ENCODE measurements around the gene RARRES2.

RARRES2 gene

GRCh38 chr7:150374026-150374425 is 32.6 kb upstream of the RARRES2 start:
- TF ChIP-seq CTCF (IDR thresholded peaks at IDR 0.05) = no peak

GRCh38 chr7:150373049-150373801 is 31.8 kb upstream of the RARRES2 start:
- TF ChIP-seq CTCF (IDR thresholded peaks at IDR 0.05) = no peak

GRCh38 chr7:150372271-150373048 is 31.0 kb upstream of the RARRES2 start:
- no peak for TF ChIP-seq CTCF (IDR thresholded peaks at IDR 0.05)

- no peak for TF ChIP-seq CTCF (IDR thresholded peaks at IDR 0.05)
Measured at GRCh38 chr7:150371996-150372270, 30.5 kb upstream of the RARRES2 start.

- TF ChIP-seq CTCF (IDR thresholded peaks at IDR 0.05) = no peak
Measured at GRCh38 chr7:150371131-150371995, 29.9 kb upstream of the RARRES2 start.

- no peak for TF ChIP-seq CTCF (IDR thresholded peaks at IDR 0.05)
Measured at GRCh38 chr7:150370612-150371071, 29.2 kb upstream of the RARRES2 start.

GRCh38 chr7:150369748-150370501 is 28.5 kb upstream of the RARRES2 start:
- TF ChIP-seq CTCF (IDR thresholded peaks at IDR 0.05) = no peak
